Activated T-cell treated with anti-CD3 and anti-CD28 coated beads for 4 hours (primary cell): Measurements from ENCODE around the gene SNTB2.

Source experiments
- DNase-seq: peaks from one replicate; pipeline ENCODE4 v3.0.0-alpha.2; 2020

The SNTB2 gene

DNA sequence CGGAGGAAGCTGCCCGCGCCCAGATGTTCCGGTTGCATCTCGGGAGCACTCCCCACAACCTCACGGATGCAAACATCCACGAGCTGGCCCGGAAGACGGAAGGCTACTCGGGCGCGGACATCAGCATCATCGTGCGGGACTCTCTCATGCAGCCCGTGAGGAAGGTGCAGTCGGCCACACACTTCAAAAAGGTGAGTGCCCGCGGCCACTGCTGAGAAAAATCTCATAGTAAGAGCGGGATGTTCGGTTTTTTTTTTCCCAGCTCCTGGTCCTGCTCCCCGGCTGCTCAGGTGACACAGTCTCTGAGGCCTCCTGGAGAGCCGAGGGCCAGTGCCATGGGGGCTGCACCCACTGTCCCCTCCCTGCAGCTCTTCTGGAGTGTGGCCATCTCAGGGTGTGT is 134.1 kb downstream of the SNTB2 start:
- DNase-seq: no peak

GRCh38 chr16:69322343-69322742 is 135.4 kb downstream of the SNTB2 start:
- no peak for DNase-seq

DNA sequence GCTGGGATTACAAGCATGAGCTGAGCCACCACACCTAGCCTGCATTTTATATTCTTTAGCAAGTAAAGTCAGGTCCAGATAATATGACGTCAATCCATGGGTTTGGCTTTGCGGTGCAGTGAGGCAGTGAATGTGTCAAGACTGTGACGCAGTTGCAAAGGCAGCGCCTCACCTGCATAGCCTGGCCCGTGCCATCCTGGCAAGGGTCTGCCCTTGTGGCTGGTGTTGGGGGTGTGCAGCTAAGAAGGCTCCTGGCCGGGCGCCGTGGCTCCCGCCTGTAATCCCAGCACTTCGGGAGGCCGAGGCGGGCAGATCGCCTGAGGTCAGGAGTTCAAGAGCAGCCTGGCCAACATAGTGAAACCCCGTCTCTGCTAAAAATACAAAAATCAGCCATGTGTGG is 136.5 kb downstream of the SNTB2 start:
- no peak for DNase-seq

DNA sequence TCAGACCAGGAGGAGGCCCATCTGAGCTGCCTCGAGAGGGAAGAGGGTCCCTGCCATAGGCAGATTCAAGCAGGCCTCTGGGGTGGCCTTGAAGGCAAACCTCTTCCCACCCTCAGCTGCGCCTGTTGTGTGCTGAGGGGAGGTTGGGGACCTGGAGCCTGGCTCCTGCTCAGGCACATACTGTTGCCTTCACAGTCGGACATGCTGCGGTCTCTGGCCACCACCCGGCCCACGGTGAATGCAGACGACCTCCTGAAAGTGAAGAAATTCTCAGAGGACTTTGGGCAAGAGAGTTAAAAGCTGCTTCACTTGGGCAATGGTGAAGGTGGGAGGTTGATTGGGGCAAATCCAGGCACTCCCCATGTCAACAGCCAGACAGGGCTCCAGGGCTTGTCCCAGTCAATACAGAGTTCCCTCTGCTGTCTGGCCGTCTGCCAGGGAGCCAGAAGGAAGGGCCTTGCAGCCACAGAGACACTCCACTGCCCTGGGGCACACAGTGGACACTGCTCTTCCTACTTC is 137.1 kb downstream of the SNTB2 start:
- no peak for DNase-seq

DNA sequence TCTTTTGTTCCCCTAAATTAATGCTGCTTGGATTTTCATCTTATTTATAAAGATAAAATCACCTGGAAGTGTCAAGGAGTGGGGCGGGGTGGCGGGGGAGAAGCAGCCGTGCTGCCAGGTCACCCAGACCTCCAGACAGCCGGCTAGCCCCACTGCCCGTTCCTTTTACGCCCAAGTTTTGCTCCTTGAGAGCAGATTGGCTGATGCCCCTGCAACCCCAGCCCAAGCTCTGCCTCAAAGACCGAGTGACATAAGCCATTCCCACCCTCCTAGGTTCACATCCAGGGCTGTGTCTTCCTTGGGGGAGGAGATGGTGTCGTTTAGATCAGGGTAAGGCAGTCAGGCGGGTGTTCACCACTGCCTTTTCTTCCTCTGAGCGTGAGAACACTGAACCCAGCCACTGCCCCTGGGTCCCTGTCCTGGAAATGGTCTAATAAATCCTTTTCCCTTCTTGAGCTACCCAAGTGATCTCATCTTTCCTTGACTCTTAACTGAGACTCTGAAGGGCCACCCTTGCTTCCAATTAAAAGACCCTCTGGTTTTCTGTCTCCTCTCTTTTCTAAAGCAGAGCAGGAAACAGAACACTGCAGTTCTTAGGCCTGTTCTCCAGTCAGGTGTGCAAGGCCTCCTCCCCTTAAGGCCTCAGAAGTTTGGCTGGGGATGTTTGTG is 137.8 kb downstream of the SNTB2 start:
- DNase-seq: no peak

DNA sequence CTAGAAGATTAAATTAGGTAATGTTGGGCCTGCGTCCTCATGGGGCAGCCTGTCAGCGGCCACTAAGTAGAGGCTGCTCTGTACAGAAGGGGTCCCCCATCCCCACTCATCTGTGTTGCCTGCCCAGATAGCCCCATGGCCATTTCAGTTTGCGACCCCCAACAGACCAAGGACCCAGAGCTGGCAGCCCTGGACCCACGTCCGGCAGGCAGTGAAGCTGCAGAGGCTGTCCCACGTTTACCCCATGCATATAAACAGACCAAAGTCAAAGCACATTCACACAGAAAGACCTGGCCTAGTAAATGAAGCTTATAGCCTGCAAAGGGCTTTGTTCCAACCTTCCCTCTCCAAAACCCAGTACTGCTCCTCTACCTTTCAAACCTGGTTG is 138.8 kb downstream of the SNTB2 start:
- no peak for DNase-seq

GRCh38 chr16:69326172-69326873 is 139.4 kb downstream of the SNTB2 start:
- no peak for DNase-seq

- no peak for DNase-seq
Measured at GRCh38 chr16:69327585-69328310, 140.8 kb downstream of the SNTB2 start.

DNA sequence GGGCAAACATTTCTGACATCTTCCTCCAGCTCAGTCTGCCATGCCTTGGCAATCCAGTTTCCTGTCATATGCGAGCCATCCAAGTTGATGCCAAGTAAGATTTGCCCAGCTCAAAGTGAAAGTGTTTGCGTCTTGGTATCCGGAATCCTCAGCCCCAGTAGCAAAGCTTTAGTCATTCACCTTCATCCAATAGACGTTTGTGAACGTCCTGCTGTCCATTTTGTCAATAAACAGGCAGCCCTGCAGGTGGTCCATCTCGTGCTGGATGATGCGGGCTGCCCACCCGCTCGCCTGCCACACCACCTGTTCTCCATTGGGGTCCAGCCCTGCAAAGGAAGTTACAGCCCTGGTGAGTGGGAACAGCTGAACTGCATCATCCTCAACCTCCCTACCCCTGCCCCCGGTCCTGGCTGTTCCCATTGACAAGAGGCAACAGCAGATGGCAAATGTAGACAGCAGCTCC is 141.9 kb downstream of the SNTB2 start:
- DNase-seq: no peak

DNA sequence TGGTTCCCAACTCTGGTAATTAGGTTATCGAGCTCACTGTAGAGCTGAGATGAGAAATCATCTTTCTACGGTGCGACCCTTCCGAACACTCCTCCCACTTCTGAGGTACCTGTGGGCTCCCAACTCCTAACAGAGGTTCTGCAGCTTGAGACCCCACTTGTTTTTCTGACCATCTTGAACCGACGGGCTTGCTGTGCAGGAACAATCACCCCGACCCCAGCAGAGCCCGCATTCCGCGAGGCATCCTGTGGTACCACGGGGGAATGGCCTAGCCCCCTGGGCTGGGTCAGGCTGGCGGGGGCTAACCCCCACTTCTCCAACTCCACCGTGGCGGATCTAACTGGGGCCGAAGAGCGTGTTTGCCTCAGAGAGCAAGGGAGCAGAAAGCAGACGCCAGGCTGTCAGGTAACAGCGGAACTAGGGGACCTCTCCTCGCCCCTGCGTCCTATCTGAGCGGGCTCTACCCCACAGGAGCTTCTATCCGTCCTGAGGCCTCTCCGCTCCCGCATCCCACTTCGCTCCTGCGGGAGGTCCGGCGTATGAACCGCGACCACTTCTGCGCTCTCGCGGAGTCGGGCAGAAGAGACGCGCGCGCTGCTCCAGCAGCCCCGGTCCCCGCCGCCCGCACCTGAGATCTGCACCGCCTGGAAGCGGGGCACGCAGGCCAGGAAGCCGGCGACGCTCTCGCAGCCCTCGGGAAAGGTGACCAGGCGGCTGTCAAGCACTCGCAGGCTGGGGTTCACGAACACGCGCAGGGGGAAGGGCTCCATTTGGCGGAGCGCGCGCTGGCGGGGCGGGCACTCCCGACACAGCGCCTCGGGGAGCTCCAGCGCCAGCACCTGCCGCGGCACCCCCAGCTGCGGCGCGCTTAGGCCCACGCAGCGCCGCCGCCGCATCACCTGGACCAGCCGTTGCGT is 142.7 kb downstream of the SNTB2 start:
- peak; percentile 33 for DNase-seq

GRCh38 chr16:69330286-69331109 is 143.5 kb downstream of the SNTB2 start, which contains the start of gene PDF:
Gene PDF (minus strand): TSS chr16:69330588. CDS start chr16:69330570, 18 bp downstream.
- peak; percentile 70 for DNase-seq

GRCh38 chr16:69334696-69335095 is 147.7 kb downstream of the SNTB2 start:
- DNase-seq: no peak

DNA sequence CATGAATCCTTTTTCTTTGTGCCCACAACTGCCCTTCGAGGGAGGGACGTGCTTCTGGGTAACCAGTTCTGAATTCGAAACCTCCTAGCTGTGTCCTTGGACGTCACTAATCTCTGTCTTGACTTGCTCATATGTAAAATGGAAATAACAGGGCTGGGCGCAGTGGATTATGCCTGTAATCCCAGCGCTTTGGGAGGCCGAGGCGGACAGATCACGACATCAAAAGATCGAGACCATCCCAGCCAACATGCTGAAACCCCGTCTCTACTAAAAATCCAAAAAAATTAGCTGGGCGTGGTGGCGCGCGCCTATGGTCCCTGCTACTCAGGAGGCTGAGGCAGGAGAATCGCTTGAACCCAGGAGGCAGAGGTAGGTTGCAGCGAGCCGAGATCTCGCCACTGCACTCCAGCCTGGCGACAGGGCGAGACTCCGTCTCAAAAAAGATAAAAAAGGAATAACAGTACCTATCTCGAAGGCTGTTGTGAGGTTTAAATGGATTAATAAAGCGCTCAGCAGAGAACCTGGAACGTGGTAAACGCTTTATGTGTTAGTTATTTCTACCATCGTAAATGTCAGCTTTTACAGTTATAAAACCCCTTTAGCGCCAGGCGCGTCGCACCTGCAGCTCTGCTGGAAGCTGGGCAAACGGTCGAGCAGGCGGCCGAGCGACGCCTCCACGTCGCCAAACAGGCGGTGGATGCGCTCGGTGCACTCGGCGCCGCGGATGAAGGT is 151.8 kb downstream of the SNTB2 start:
- no peak for DNase-seq

GRCh38 chr16:69339289-69340094 is 152.5 kb downstream of the SNTB2 start, which contains the start of the genes COG8 and NIP7:
Gene COG8 (minus strand): TSS chr16:69339564. CDS start chr16:69339552, 12 bp downstream.
Gene NIP7 (plus strand): TSS chr16:69339772. CDS start chr16:69339830, 58 bp downstream.
- peak; percentile 88 for DNase-seq

DNA sequence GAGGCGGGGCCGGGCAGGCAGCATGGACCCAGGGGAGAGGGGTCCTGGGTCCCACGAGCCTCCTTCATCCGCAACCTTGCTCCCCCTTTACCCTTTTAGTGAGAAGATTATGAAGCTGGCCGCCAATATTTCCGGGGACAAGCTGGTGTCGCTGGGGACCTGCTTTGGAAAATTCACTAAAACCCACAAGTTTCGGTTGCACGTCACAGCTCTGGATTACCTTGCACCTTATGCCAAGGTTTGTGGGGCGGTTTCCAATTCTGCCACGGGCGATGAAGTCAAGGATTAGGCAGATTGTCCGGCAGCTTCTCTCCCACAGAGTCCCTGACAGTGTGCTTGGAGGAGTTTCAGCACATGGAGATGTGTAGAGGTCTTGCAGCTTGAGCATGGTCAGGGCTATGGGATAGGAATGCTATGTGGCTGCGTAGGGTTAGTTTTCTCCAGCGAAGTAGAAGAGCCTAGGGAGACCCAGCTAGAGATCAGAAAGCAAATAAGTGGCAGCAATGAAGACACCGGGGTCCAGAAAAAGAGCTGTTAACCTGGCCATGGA is 153.2 kb downstream of the SNTB2 start:
- no peak for DNase-seq

GRCh38 chr16:69344171-69344570 is 157.2 kb downstream of the SNTB2 start:
- no peak for DNase-seq

- DNase-seq: no peak
Measured at GRCh38 chr16:69345923-69346322, 159.0 kb downstream of the SNTB2 start.

DNA sequence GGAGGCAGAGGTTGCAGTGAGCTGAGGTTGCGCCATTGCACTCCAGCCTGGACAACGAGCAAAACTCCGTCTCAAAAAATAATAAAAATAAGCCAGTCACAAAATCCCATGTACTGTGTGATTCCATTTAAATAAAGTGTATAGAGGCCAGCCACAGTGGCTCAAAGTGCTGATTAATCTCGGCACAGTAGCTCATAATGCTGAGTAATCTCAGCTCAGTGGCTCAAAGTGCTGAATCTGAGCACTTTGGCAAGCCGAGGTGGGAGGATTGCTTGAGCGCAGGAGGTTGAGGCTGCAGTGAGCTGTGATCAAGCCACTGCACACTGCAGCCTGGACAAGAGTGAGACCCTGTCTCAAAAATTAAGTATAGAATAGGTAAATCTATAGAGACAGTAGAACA is 159.7 kb downstream of the SNTB2 start:
- no peak for DNase-seq

DNA sequence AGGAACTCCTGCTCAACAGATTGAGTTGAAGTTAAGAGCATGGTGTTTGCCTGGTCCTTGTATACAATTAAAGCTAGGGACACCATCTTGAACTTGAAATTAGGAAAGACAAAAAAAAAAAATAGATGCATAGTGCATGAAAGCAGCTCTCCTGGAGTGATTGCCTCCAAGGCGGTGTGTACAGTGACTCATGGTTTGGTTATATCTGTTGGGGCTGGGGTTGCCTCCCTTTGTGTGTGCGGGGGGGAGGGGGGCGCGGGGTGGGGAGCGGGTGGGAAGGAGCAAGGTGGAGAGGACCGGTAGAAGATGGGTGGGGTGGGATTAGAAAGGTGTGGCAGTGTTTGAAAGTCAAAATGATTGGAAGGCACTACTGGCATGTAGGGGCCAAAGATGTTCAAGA is 161.3 kb downstream of the SNTB2 start:
- DNase-seq: no peak
